Left ventricle myocardium superior (tissue), 1 donor: ENCODE results near the gene BRAT1. TPM values are rescaled to one million over a fixed set of nuclear protein-coding genes. Genes with fewer than 3 reads are reported as not detected.
A peak's percentile ranks its signal among the peaks of the same experiment; 100 is the strongest.

Source experiments
- ATAC-seq: fragments of 200-7000 bp; cut with Tn5 transposase; one replicate; pipeline ENCODE4 v1.9.1; 2020; ENCODE audit warnings: mild to moderate bottlenecking, moderate library complexity
- DNase-seq: peaks from one replicate; pipeline ENCODE4 v3.0.0-alpha.2; 2020
- intact Hi-C: fragments of 100-400 bp; cut with micrococcal nuclease; formaldehyde crosslinking; loops from one replicate; pipeline ENCODE4 v1.11.0; 2022
- microRNA-seq: library from miRNA; unstranded; fragments of <30 nt; microRNA quantifications from one replicate; pipeline ENCODE4 v1.2.0, GENCODE V29; 2020; ENCODE audit warnings: borderline number of aligned reads
- total RNA-seq: library from RNA; stranded (reverse); fragmentation: NEBNext Ultra II Directional; extraction: Animal tissue kit (Norgen Biotek cat#: 25700); gene quantifications from one replicate; pipeline ENCODE4 v1.2.1, GENCODE V29; 2021
- donor health status: DM: no; HTN: yes; CAD: no; lungs with severe emphysema.

The BRAT1 gene
- total RNA-seq, 1 donor from 2014 or later = 16.5 TPM

DNA sequence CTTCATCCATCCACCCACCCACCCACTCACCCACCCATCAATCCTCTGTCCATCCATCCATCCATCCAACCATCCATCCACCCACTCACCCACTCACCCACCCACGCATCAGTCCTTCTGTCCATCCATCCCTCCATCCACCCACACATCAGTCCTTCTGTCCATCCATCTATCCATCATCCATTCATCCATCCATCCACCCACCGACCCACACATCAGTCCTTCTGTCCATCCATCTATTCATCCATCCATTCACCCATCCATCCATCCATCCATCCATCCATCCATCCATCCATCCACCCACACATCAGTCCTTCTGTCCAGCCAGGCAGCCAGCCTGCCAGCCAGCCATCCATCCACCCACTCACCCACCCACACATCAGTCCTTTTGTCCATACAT is 63.3 kb downstream of the BRAT1 start:
- ATAC-seq (no peak), DNase-seq (no peak)
- intact Hi-C loops = no loop called here

DNA sequence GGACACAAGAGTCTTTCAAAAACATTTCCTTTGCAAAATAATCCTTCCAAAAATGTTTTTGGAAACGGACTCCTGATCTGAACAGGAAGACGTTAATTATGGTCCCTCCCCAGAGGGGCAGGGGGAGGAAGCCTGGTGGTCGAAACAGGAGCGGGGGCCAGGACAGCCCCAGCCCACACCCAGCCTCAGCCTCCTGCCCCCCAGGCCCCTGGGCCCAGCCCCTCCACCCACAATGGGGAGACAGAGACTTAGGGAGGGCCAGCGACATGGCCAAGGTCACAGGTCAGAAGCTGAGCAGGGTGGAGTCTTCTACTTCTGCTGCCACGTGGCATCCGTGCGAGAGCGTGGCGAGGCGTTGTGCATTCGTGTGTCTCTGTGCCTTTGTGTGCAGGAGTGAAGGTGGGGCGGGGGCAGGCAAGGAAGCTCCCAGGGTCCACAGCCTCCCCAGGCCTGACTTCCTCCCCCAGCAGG is 65.1 kb downstream of the BRAT1 start:
- intact Hi-C loops = no loop called here
- DNase-seq (no peak), ATAC-seq (peak; percentile 3)

DNA sequence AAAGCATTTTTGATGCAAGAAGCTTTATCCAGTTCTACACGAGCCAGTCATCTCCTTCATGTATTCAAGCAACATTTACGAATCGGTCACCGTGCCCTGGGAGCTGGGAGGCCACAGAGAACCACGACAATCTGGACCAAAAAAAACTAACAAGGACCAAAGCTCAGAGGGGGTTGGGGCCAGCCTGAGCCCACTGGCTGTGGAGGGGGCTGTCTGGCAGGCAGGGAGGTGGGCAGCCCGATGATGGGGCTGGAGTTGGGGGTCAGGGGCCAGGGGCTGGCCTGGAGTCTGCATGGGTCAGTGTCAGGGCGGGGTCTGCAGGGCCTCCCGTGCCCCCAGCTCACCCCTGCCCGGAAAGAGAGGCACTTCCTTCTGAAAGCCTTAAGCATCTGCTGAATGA is 66.6 kb downstream of the BRAT1 start:
- DNase-seq = no peak
- ATAC-seq = no peak
- intact Hi-C loops = no loop called here

DNA sequence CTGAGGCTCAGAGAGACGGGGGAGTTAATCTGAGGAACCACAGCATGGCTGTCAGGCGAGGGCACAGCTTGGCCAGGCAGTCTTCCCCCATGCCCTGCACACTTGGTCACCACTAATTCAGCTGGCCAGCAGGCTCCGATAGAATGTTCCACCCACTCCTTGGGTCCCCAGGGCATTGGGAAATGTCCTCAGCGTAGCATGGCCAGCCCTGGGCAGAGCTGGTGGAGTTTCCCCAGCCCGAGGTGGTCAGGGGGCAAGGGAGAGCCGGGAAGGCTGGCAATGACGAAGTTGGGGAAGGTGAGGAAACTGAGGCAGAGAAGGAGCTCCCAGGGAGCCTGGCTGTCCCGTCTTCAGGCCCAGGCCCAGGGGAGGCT is 67.1 kb downstream of the BRAT1 start:
- intact Hi-C loops = no loop called here
- peak; percentile 74 for DNase-seq
- peak; percentile 76 for ATAC-seq

Small RNA genes within 50 kb of the gene (microRNA-seq; reads per million reads assigned to microRNA genes)
- gene MIR4648 = not detected

Other genes starting within 250 kb of the BRAT1 start
- 16.7 TPM for gene SNX8, start 241.1 kb downstream of the BRAT1 start, total RNA-seq
- 79.0 TPM for gene EIF3B, start 200.7 kb downstream of the BRAT1 start, total RNA-seq
- gene CHST12, start 151.9 kb downstream of the BRAT1 start, total RNA-seq = 15.1 TPM
- not detected for gene GRIFIN, start 79.1 kb downstream of the BRAT1 start, total RNA-seq
- gene LFNG, start 35.8 kb downstream of the BRAT1 start, total RNA-seq = 6.4 TPM
- 11.9 TPM for gene IQCE, start 3.5 kb upstream of the BRAT1 start, total RNA-seq
- gene TTYH3, start 76.5 kb upstream of the BRAT1 start, total RNA-seq = 10.5 TPM
- 0.05 TPM for gene AMZ1, start 132.7 kb upstream of the BRAT1 start, total RNA-seq